CD4-positive, alpha-beta T cell treated with Interleukin-15 for 1 hour (primary cell): ENCODE results near the gene MAPK4.
"Not testable (repeated sequence)": the region's sequence is repeated elsewhere in the genome, so short reads cannot be mapped to it uniquely, and the experiment has no call there.

Source experiments
- DNase-seq: peaks from one replicate; pipeline ENCODE4 v3.0.0-alpha.2; 2020

Gene MAPK4

DNA sequence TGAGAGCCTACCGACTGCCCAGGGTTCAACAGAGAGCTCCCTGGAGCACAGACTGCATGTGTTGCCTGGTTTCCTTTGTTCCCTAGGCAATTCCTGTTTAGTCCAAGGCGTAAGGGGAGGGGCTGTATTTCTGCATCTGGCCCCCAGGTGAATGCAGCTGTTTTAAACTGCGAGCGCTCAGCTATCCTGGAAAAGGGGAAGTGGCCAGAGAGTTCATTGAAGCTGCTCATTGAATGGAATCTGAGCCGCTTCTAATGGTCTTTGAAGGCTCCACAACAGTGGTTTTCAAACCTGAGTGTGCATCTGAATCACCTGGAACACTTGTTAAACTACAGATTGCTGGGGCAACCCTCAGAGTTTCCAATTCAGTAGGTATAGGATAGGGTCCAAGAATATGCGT, 18.1 kb downstream of the MAPK4 start:
- DNase-seq, result no peak

DNA sequence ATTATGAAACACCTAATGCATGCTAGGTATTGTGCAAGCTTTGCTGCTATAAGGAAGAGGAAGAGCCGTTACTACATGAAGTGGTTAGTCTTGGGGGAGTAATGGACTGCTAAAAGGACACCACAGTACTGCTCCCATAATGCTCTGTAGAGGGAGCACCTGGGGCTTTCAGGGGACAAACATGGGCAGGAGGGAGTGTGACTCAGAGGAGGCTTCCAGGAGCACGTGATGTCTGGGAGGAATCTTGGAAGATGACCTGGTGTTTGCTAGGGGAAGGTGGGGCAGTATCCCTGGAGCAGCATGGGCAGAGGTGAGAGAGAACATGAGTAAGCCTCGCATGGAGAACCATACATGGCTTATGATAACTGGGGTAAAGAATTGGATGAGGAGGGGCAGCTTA, 18.8 kb downstream of the MAPK4 start:
- no peak for DNase-seq

DNA sequence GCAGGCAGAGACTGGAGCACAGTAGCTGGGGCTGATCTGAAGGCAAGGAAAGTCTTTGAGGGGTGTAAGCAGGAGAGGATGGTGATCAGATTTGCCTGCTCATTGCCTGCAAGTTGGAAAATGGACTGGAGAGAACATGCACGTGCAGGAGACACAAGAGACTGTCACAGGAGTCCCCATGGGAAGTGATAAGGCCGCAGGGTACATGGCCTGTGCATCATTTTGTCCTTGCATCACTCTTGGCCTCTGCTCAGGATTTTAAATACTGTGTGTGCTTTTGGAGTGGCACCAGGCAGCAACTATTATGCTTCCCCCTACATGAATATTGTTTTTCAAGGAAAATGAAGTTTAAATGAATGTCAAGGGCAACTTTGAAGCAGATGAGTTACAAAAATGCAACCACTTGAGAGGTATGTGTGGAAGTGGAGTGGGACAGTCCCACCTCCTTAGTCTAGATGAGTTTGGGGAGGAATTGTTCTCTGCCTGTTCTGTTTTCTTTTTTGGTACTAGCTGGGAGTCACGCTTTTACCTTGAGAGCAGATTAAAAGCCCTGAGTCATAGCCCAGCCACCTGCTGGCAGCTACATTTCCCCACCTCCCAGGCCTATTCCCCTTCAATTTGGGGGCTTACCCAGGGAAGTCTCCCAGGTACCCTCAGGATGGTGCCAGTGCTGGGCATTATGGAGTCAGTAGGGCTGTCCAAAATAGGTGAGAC, 19.3 kb downstream of the MAPK4 start:
- no peak for DNase-seq

DNA sequence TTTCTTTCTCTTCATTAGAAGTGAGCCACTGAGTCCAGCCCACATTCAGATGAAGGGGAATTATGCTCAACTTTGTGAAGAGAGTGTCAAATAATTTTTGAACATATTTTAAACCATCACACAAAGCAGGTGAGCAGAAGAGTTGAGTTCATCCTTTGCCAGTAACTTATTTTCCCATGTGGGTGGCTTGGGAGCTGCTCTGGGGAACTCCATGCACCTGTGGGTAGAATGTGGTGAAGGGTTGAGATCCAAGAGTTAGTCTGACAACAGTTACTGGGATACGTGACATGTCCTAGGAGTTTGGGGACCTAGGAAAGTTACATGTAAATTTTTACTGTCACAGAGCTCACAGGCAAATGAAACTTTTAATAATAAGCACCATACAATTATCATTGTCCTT, 21.6 kb downstream of the MAPK4 start:
- DNase-seq, result no peak

DNA sequence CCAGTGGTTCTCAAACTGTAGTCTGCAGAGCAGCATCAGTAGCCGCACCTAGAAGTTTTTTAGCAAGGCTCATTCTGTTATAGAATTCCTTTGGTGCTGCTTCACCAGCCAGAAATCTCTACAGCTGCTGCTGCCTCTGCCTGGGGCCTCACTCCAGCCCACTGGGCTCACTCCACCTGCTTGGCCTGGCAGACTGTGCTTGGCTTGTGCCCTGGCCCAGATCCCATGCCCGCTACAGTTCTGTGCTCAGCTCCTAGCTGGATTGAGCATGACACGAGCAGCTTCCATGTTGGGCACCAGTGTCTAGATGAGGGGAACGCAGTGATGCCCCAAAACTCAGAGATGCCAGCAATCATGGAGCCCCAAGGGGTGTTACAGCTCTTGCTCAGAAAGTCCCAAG, 22.6 kb downstream of the MAPK4 start:
- DNase-seq, result no peak

DNA sequence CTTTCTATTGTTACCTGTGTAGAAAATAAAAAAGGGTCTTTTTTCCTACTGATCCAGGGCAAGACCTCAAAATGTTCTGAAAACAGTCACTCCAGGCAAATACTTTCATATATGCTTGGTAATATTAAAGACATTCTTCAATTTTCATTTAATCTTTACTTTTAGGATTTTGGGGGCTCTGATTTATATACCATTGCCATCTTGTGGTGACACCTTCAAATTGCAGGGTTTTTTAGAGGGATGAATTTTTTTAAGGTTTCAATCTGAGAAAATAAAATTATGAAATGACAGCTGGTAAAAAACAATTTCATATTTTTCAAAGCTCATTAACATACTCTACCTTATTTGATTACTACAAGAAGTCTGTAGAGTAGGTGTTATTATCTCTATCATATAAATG, 26.8 kb downstream of the MAPK4 start:
- DNase-seq, result no peak

DNA sequence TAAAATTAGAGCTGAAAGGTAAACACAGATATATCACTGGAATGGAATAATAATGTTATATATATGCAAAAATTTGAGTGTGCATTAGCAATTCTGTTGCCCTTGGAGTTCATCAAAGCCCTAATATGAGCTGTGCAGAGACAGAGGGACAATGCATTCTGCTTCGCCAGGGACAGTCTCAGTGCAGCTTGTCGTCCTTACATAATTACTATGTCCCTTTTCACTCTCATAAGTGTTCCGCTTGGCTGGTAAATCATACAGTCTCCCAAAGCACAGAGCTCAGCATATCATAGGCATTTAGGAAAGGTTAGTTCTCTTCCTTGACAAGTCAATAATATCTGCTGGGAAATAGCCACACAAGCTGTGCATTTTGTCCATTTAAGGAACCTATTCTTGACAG, 30.7 kb downstream of the MAPK4 start:
- no peak for DNase-seq

DNA sequence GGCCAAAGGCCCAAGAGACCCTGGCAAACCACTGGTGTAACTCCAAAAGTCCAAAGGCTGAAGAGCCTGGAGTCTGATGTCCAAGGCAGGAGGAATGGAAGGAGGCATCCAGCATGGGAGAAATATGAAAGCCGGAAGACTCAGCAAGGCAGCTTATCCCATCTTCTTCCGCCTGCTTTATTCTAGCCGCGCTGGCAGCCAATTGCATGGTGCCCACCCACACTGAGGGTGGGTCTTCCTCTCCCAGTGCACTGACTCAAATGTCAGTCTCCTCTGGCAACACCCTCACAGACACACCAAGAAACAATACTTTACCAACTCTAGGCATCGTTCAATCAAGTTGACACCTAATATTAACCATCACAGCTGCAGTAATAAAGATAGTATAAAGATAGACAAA, 34.1 kb downstream of the MAPK4 start:
- no peak for DNase-seq

DNA sequence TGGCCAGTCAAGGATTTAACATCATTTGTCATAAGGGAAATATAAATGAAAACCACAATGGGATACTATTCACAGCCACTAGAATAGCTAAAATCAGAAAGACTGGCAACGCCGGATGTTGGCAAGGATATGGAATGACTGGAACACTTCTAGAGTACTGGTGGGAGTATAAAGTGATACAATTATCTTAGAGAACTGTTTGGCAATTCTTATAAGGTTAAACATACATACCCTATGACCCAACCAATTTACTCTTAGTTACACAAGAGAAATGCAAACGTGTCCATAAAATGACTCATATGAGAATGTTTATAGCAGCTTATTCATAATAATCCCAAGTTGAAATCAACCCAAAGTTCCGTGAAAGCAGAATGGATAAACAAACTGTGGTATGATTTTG, 35.1 kb downstream of the MAPK4 start:
- DNase-seq, result no peak

DNA sequence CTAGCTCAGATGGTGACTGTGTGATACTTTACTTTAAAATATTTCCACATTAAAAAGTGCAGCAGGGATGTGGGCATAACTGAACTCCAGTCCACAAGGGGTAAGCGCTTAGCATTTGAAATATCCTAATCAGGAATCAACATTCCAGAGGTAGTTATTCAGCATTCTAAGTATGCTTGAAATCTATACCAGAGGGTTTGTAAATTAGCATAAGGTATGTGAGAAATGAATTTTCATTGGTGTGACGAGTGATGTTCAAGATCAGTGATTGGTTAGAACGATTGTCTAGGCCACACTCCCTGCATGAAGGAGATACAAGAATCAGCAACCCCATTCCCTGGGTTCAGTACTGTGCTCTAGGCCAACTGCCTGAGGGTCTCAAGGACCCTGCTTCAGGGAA, 42.6 kb downstream of the MAPK4 start:
- no peak for DNase-seq

DNA sequence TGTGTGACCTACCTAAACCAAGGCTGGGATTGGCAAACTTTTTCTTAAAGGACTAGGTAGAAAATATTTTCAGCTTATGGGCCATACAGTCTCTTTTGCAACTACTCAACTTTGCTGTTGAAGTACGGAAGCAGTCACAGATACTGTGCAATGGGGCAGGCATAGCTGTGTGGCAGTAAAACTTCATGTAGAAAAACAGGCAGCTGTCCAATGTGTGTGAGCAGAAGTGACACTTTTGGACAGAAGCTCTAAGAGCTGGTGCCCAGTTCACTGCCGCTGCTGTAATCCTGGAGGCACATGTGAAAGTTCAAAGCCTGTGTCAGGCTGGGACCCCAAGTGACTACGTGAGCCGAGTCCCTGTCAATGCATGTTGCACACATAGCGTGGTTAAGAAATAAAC, 46.7 kb downstream of the MAPK4 start:
- DNase-seq, result no peak

DNA sequence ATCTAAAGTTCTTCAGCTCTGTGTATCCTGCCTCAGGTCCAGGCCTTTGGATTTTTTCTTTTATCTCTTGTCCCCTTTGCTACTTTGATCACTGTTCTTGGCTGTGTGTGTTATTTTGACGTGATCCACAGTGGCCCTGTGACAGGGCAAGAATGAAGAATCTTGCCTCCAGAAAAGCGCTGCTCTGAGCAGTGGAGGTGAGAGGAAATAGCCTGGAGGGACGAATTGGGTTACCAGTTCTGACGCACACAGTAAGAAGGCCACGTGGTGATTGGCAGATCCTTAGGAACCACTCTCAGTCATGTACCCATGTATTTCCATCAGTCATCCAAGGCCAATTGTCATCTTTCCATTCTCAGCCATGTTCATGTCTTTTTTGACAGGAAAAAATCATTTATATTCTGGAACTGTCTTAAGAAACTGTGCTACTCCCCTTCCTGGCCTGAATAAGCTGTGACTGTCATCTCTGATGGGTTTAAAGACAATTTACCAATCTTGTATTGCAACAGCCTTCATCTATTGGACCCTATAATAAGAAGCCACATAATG, 47.6 kb downstream of the MAPK4 start:
- no peak for DNase-seq

DNA sequence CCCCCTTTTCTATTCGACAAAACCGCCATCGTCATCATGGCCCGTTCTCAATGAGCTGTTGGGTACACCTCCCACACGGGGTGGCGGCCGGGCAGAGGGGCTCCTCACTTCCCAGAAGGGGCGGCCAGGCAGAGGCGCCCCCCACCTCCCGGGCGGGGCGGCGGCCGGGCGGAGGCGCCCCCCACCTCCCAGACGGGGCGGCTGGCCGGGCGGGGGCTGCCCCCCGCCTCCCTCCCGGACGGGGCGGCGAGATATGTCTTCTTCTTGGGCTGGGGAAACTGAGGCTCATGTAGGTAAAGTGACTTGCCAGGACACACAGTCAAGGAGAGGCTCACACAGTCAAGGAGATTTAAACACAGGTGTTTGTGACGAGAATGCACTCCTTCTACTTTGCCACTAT, 49.3 kb downstream of the MAPK4 start:
- DNase-seq, result not testable (repeated sequence)

DNA sequence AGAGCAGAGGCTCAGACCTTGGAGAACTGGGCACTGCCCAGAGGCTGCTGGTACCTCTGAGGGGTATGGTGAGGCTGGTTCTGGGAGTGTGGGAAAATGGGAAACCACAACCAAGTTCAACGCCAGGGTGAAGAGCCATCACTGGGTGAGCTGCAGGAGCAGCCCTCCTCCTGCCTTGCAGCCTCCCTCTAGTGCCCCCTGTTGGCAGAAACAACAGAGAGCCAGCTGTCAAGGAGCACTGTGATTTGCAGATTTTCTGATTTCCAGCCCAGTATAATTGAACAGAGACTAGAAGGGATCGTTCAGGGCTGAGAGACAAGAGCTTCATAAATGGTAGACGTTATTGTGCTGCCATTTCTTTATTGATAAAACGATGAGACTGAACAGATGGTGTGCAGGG, 50.5 kb downstream of the MAPK4 start:
- DNase-seq, result no peak

DNA sequence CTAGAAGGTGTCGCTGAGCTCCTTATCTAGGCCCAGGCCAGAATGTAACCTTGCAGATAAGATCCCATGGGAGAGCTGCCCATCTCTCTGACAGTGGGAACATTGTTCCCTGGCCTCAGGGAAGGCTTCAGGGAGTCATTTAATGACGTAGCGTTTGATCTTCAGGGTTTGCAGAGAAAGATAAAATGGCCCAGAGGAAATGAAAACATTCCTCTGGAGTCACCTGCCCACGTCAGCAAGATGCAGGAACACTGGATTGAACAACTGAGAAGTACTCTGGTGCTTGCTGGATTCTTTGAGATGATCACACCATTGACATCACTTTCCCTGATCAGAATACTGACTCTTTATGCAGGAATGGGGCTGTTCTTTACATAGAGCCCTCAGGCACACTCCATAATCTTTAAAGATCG, 51.6 kb downstream of the MAPK4 start:
- no peak for DNase-seq

DNA sequence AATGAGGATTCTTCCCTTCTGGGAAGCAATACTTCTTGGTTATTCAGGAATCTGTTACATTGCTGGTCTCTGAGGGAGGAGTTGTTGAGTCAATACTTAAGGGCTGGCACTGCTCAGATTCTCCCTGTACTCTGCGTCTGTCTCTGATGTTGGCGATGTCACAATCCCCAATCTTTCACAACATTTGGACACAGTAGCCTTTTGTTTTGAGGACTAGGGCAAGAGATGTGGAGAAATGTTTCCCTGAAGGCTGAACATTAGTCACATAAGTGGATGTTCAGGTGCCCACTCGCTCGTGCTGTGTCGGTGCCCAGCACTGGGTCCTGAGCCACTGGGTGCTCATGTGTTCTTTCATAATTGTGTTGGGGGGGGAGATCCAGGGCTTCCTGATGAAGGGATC, 55.0 kb downstream of the MAPK4 start:
- DNase-seq, result no peak

DNA sequence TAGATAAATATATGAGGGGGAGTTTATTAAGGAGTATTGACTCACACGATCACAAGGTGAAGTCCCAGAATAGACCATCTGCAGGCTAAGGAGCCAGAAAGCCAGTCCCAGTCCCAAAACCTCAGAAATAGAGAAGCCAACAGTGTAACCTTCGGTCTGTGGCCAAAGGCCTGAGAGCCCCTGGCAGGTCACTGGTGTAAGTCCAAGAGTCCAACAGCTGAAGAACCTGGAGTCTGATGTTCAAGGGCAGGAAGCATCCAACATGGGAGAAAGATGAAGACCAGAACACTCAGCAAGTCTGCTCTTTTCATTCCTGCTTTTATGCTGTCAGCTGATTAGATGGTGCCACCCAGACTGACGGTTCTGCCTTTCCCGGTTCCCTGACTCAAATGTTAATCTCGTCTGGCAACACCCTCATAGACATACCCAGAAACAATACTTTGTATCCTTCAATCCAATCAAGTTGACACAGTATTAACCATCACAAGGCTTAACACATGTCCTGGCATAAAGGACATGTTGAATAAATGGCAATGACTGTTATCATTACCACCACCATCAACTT, 56.7 kb downstream of the MAPK4 start:
- DNase-seq, result no peak

DNA sequence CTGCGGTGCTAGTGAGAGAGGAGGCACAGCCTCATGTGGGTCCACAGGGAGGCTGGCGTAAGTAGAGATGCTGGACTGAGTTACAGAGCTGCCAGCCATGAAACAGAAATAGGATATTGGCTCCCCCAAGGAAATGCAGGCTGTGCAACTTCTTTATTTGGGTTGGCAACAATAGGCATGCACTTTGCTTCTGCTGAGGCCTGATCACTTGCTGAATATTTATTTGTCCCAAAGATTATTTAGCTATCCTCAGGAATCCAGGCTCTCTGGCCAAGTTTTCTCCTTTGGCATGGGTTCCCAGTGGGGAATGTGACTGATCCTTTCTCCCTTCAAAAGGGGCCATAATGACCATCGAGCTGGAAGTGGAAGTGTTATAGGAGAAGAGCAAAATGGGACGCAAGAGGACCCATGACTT, 60.0 kb downstream of the MAPK4 start:
- no peak for DNase-seq

DNA sequence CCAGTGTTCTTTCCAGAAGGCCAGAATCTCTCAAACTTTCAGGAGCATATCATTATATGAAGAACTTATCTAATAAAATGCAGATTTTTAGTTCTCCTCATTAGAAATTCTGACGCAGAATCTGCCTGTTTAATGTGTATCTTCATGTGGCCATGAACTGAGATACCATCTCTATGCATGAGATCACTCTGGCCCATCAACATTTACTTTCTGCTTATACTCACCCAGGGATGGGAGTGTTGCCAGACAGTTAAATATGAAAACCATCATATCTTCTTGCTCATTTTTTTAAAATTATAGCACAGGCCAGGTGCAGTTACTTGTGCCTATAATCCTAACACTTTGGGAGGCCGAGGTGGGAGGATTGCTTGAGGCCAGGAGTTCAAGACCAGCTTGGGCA, 60.4 kb downstream of the MAPK4 start:
- no peak for DNase-seq

DNA sequence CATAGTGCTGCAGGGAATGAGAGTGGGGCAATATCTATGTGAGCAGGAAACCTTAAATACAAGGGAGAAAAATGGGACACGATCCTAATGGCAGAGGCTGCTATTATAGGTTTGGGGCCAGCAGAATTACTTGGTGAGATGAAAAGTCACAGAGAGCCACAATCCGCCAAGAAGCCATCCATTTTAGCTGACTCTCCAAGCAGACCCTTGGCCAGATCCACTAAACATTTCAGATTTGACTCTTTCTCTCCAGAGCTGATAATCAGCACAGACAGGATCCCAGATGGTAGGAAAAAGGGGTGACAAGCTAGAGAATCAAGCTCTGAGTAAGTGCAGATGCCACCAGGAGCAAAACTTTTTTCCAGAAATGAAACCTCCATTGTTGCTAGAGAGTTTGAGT, 61.5 kb downstream of the MAPK4 start:
- no peak for DNase-seq

DNA sequence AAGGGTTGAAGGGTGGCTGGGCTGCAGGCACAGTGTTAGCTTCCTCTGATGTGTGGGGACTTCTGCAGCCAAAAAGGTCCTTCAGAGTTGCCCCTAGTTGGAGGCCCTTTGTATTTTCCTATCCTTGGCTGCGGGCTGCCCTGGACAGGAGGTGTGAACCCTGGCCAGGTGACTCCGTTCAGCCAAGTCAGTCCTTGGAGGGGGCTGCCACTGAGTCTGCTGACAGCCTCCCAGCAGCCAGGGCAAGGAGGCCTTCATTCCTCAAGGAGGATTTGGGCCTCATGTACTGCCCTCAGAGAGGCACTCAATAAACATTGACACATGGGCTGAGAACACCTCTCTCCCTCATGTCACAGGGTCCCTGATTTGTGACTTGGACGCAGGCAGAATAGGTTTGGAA, 62.4 kb downstream of the MAPK4 start:
- no peak for DNase-seq

DNA sequence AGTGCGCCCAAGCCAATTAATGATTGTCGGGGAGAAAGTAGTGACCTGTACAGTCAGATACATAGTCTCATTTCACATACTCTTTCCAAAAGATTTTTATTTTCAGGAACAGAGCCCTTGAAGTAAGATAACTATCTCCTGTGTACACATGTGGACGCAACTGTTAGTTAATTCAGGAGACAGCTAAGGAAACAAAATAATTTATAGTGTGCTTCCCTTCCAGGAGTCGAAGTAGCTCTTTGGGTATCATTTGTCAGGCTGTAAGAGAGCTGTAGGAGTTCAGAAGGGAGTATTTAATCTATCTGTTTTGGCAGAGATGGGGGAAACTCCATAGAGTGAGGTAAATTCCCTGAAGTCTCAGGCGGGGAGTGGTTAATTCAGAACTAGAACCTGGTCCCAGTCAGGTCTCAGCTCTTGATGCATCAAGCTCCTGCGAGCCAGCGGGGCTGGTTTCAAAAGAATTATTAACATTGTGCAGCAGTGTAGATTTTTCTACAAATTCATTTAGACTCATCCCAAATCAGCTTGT, 63.0 kb downstream of the MAPK4 start:
- no peak for DNase-seq

DNA sequence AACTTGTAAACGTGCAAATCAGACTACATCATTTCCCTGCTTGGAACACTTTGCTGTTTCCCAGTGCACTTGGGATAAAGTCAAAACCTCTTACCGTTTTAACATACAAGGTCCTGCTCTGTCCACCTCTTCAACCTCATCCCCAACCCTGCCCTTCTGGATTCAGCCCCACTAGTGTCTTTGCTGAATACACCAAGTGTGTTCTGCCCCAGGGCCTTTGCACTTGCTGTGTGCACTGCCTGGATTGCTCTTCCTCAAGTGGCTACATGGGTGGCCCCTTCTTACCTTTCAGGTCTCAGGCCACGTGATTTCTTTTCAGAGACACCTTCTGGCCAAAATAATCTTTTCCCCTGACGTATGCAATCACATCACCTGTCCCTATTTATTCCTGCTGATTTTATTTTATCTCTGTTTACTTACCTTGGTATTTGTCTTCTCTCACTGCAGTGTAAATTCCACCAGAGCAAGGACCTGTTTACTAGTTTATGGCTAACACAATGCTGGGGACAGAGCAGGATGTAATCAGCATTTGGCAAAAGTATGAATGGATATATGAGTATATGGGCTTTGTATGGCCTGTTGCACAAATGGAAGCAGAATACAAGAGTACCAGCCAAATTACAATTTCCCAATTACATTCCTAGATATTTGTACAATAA, 63.9 kb downstream of the MAPK4 start:
- no peak for DNase-seq

DNA sequence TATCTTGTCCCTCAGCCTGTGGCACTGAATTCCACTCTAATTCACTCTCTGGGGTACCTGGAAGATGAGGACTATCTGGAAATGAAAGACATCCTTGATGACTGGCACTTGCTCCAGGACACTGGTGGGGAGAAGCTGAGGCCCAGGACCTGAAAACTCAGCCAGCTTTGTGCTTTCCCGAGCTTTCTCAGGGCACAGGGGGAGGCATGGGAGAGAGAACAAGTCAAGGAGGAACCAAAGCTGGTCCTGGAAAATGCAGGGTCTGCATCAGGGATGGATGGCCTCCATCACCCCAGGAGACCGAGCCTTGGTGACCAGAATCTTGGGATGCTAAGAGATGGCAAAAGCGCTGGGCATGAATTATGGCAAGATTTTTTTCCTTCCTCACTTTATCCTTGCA, 65.1 kb downstream of the MAPK4 start:
- DNase-seq, result no peak
